Measurements from ENCODE around the gene ABCG1. TPM values are rescaled to one million over a fixed set of nuclear protein-coding genes. Genes with fewer than 3 reads are reported as not detected.

The ABCG1 gene
- total RNA-seq, 1 experiment from 2014 or later: 5.6 TPM

DNA sequence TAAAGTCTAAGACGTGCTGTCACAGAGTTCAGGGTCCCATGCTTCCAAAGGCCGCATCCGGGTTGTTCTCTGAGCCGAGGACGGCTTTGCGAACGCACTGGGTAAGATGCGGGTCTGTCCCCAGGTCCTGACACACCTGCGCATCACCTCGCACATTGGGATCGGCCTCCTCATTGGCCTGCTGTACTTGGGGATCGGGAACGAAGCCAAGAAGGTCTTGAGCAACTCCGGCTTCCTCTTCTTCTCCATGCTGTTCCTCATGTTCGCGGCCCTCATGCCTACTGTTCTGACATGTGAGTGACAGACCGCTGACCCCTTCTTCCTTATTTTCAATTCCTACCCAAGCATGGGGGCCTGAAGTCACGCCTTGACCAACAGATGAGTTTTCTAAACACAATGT is 71.0 kb downstream of the ABCG1 start:
- no peaks in the 10 kb centered on the region for H3K79me2 ChIP-seq (ENCODE audit: low read depth)
- no peak overlapping the region for H3K4me3 ChIP-seq
- H3K27me3 ChIP-seq (ENCODE audit: insufficient read depth, low read depth): no peaks in the 10 kb centered on the region
- H3K4me1 ChIP-seq (replicated peaks; ENCODE audit: insufficient read depth): no peaks in the 10 kb centered on the region
- intact Hi-C loops (cut with micrococcal nuclease; ENCODE audit: unreplicated experiment): no loop called here
- POLR2A ChIA-PET (ENCODE audit: unreplicated experiment): no interaction called here
- H3K4me2 ChIP-seq: no peak overlapping the region
- no peaks in the 10 kb centered on the region for H3F3A ChIP-seq (ENCODE audit: insufficient read depth, low read depth)
- no TSS peak for BruUV-seq (replicated peaks)
- no peak overlapping the region for H2AFZ ChIP-seq
- H4K20me1 ChIP-seq (ENCODE audit: insufficient read depth): no peaks in the 10 kb centered on the region
- no peaks in the 10 kb centered on the region for H3K36me3 ChIP-seq (ENCODE audit: low read depth)
- H3K9me2 ChIP-seq (ENCODE audit: insufficient read depth): no peaks in the 10 kb centered on the region
- TF ChIP-seq, protein P1, sequence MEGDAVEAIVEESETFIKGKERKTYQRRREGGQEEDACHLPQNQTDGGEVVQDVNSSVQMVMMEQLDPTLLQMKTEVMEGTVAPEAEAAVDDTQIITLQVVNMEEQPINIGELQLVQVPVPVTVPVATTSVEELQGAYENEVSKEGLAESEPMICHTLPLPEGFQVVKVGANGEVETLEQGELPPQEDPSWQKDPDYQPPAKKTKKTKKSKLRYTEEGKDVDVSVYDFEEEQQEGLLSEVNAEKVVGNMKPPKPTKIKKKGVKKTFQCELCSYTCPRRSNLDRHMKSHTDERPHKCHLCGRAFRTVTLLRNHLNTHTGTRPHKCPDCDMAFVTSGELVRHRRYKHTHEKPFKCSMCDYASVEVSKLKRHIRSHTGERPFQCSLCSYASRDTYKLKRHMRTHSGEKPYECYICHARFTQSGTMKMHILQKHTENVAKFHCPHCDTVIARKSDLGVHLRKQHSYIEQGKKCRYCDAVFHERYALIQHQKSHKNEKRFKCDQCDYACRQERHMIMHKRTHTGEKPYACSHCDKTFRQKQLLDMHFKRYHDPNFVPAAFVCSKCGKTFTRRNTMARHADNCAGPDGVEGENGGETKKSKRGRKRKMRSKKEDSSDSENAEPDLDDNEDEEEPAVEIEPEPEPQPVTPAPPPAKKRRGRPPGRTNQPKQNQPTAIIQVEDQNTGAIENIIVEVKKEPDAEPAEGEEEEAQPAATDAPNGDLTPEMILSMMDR (conservative IDR thresholded peaks at IDR 0.05): no peak
- TF ChIP-seq EZH2 (IDR thresholded peaks at IDR 0.05; ENCODE audit: low read depth): no peak
- no peak for DNase-seq
- no peaks in the 10 kb centered on the region for H3K9me3 ChIP-seq (ENCODE audit: insufficient read depth, low read depth)
- H3K27ac ChIP-seq: no peak overlapping the region
- CTCF ChIA-PET: no interaction called here

DNA sequence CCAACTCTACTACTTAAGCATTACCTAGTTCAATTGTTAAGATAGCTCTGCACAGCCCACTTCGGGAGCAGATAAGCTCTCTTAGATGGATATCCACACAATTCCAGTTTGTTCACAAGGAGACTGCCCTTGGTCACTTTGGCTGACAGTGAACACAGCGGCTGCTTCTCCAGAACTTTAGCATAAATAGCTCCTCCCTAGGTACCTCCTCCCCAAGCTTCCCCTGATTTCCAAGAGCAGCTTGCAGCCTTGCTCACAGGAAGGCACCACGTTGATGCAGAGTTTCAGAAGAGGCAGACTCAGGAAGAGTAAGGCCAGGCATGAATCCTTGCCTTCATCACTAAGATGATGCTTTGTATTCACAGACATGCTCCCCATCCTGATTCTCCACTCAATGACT is 71.6 kb downstream of the ABCG1 start:
- Histone ChIP-seq H3K4me1 (replicated peaks; ENCODE audit: insufficient read depth) (no peaks in the 10 kb centered on the region), H3K79me2 (ENCODE audit: low read depth) (no peaks in the 10 kb centered on the region), H4K20me1 (ENCODE audit: insufficient read depth) (no peaks in the 10 kb centered on the region), H3K4me3 (no peak overlapping the region), H3K4me2 (no peak overlapping the region), H3K9me3 (ENCODE audit: insufficient read depth, low read depth) (no peaks in the 10 kb centered on the region), H3K9me2 (ENCODE audit: insufficient read depth) (no peaks in the 10 kb centered on the region), H3F3A (ENCODE audit: insufficient read depth, low read depth) (no peaks in the 10 kb centered on the region), H3K27me3 (ENCODE audit: insufficient read depth, low read depth) (no peaks in the 10 kb centered on the region), H2AFZ (no peak overlapping the region), H3K27ac (no peak overlapping the region), H3K36me3 (ENCODE audit: low read depth) (no peaks in the 10 kb centered on the region)
- intact Hi-C loops (cut with micrococcal nuclease; ENCODE audit: unreplicated experiment): no loop called here
- POLR2A ChIA-PET (ENCODE audit: unreplicated experiment): no interaction called here
- no TSS peak for BruUV-seq (replicated peaks)
- no peak for DNase-seq
- no peak for TF ChIP-seq EZH2 (IDR thresholded peaks at IDR 0.05; ENCODE audit: low read depth)
- TF ChIP-seq, protein P1 (conservative IDR thresholded peaks at IDR 0.05): no peak
- CTCF ChIA-PET: no interaction called here

DNA sequence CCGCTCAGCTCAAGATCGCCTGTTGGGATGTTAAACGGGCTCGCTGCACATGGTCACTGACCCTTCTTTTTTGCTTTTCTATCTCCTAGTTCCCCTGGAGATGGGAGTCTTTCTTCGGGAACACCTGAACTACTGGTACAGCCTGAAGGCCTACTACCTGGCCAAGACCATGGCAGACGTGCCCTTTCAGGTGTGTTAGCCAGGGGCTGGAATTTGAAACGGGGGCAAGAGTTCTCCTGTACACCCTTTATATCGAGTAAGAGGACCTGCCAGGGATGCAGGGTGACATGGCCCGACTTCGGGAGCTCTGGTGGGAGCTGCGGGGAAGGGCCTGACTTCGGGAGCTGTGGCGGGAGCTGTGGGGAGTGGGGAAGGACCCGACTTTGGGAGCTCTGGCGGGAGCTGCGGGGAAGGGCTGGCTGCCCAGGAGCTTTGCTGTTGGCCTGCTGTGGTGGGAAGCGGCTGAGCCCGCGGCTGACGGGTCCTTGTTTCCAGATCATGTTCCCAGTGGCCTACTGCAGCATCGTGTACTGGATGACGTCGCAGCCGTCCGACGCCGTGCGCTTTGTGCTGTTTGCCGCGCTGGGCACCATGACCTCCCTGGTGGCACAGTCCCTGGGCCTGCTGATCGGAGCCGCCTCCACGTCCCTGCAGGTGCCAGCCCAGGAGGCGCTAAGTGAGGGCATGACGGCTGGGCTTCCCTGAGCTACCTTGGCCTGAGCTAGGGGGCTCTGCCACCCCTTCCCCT is 72.2 kb downstream of the ABCG1 start:
- POLR2A ChIA-PET (ENCODE audit: unreplicated experiment): no interaction called here
- TF ChIP-seq, protein P1 (conservative IDR thresholded peaks at IDR 0.05): no peak
- no peak for TF ChIP-seq EZH2 (IDR thresholded peaks at IDR 0.05; ENCODE audit: low read depth)
- no peaks in the 10 kb centered on the region for H3K36me3 ChIP-seq (ENCODE audit: low read depth)
- H3K79me2 ChIP-seq (ENCODE audit: low read depth): no peaks in the 10 kb centered on the region
- H3K9me2 ChIP-seq (ENCODE audit: insufficient read depth): no peaks in the 10 kb centered on the region
- H2AFZ ChIP-seq: no peak overlapping the region
- H3K27me3 ChIP-seq (ENCODE audit: insufficient read depth, low read depth): no peaks in the 10 kb centered on the region
- CTCF ChIA-PET: no interaction called here
- DNase-seq: no peak
- H3F3A ChIP-seq (ENCODE audit: insufficient read depth, low read depth): no peaks in the 10 kb centered on the region
- H3K27ac ChIP-seq: no peak overlapping the region
- H3K4me2 ChIP-seq: no peak overlapping the region
- no peaks in the 10 kb centered on the region for H4K20me1 ChIP-seq (ENCODE audit: insufficient read depth)
- no peaks in the 10 kb centered on the region for H3K4me1 ChIP-seq (replicated peaks; ENCODE audit: insufficient read depth)
- no peak overlapping the region for H3K4me3 ChIP-seq
- no peaks in the 10 kb centered on the region for H3K9me3 ChIP-seq (ENCODE audit: insufficient read depth, low read depth)
- no TSS peak for BruUV-seq (replicated peaks)
- intact Hi-C loops (cut with micrococcal nuclease; ENCODE audit: unreplicated experiment): no loop called here
